ENCODE measurements around the gene CCBE1. TPM values are rescaled to one million over a fixed set of nuclear protein-coding genes. Genes with fewer than 3 reads are reported as not detected.
"Not testable (repeated sequence)": the region's sequence is repeated elsewhere in the genome, so short reads cannot be mapped to it uniquely, and the experiment has no call there.

CCBE1 gene
- total RNA-seq = 0.40 TPM

GRCh38 chr18:59697236-59697932 is at the start of gene CCBE1:
Gene CCBE1 (minus strand): TSS chr18:59697423.
- ATAC-seq = peak; percentile 69

- ATAC-seq = no peak
Observed at GRCh38 chr18:59744271-59744721, 47.1 kb upstream of the CCBE1 start.

- no peak for ATAC-seq
Observed at GRCh38 chr18:59743566-59743965, 46.3 kb upstream of the CCBE1 start.

- ATAC-seq = no peak
Observed at GRCh38 chr18:59742325-59743111, 45.3 kb upstream of the CCBE1 start.

- ATAC-seq = no peak
Observed at GRCh38 chr18:59740141-59740540, 42.9 kb upstream of the CCBE1 start.

- ATAC-seq = no peak
Observed at GRCh38 chr18:59737776-59738300, 40.6 kb upstream of the CCBE1 start.

- ATAC-seq = not testable (repeated sequence)
Observed at GRCh38 chr18:59737335-59737734, 40.1 kb upstream of the CCBE1 start.

- no peak for ATAC-seq
Observed at GRCh38 chr18:59736061-59736460, 38.8 kb upstream of the CCBE1 start.

- no peak for ATAC-seq
Observed at GRCh38 chr18:59735269-59735860, 38.1 kb upstream of the CCBE1 start.

GRCh38 chr18:59733421-59733820 is 36.2 kb upstream of the CCBE1 start:
- ATAC-seq = no peak

- no peak for ATAC-seq
Observed at GRCh38 chr18:59730896-59731295, 33.7 kb upstream of the CCBE1 start.

- ATAC-seq = no peak
Observed at GRCh38 chr18:59729781-59730180, 32.6 kb upstream of the CCBE1 start.

- ATAC-seq = no peak
Observed at GRCh38 chr18:59728816-59729215, 31.6 kb upstream of the CCBE1 start.

- ATAC-seq = no peak
Observed at GRCh38 chr18:59725142-59725541, 27.9 kb upstream of the CCBE1 start.

GRCh38 chr18:59724103-59724502 is 26.9 kb upstream of the CCBE1 start:
- peak; percentile 62 for ATAC-seq

- ATAC-seq = no peak
Observed at GRCh38 chr18:59721931-59722330, 24.7 kb upstream of the CCBE1 start.

- no peak for ATAC-seq
Observed at GRCh38 chr18:59721211-59721610, 24.0 kb upstream of the CCBE1 start.

GRCh38 chr18:59719544-59720181 is 22.4 kb upstream of the CCBE1 start:
- no peak for ATAC-seq

GRCh38 chr18:59718464-59719157 is 21.4 kb upstream of the CCBE1 start:
- ATAC-seq = no peak

GRCh38 chr18:59718108-59718463 is 20.9 kb upstream of the CCBE1 start:
- no peak for ATAC-seq

GRCh38 chr18:59717291-59717690 is 20.1 kb upstream of the CCBE1 start:
- no peak for ATAC-seq

GRCh38 chr18:59715966-59716369 is 18.7 kb upstream of the CCBE1 start:
- ATAC-seq = peak; percentile 45

Measured in esophagus mucosa (tissue), 1 donor.